ENCODE data around the gene ZCCHC7.

DNA sequence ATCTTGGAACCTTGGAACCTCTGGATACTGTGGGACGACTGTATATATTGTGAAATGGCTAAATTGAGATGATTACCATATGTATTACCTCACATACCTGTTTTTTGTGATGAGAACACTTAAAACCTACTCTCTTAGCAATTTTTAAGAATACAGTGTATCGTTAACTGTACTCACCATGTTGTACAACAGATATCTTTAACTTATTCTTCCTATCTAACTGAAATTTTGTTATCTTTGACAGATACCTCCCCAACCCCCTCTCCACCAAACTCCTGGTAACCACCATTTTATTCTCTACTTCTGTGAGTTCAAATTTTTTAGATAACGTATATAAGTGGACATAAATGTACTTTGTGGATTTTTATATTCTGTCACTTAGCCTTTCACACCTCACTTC is 126.5 kb downstream of the ZCCHC7 start:
- TF ChIP-seq, protein P1, sequence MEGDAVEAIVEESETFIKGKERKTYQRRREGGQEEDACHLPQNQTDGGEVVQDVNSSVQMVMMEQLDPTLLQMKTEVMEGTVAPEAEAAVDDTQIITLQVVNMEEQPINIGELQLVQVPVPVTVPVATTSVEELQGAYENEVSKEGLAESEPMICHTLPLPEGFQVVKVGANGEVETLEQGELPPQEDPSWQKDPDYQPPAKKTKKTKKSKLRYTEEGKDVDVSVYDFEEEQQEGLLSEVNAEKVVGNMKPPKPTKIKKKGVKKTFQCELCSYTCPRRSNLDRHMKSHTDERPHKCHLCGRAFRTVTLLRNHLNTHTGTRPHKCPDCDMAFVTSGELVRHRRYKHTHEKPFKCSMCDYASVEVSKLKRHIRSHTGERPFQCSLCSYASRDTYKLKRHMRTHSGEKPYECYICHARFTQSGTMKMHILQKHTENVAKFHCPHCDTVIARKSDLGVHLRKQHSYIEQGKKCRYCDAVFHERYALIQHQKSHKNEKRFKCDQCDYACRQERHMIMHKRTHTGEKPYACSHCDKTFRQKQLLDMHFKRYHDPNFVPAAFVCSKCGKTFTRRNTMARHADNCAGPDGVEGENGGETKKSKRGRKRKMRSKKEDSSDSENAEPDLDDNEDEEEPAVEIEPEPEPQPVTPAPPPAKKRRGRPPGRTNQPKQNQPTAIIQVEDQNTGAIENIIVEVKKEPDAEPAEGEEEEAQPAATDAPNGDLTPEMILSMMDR (IDR thresholded peaks at IDR 0.05): no peak
- TF ChIP-seq POLR2A (IDR thresholded peaks at IDR 0.05; ENCODE audit: low read length): no peak
